GM21367 (cell line): ENCODE measurements around the gene ME3.

Experiments
- ATAC-seq: cut with Tn5 transposase; IDR thresholded peaks from one replicate; pipeline ENCODE4 v1.9.1; 2021; ENCODE audit not compliant: unreplicated experiment

The ME3 gene

DNA sequence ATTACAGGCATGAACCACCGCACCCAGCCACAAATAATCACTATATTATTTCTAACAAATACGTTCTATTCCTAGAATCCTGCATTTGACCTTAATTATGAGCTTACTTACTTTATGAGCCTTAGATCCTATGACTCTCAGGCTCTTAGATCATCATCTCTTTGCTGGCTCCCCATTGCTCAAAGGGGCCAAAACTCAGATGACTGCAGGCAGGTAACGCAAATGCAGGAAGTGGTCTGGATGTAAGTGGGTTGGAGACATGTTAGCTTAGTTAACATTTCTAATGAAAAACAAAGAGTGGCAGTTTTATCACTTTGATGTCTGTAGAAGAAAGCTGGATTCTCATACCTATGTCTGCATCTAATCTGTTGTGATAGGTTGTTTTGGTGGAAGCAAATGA lies 274.3 kb downstream of the ME3 start:
- ATAC-seq: no peak

GRCh38 chr11:86397351-86397750 lies 275.1 kb downstream of the ME3 start:
- ATAC-seq: no peak

- no peak for ATAC-seq
Measured at GRCh38 chr11:86396396-86396795, 276.0 kb downstream of the ME3 start.

GRCh38 chr11:86395061-86395551 lies 277.3 kb downstream of the ME3 start:
- ATAC-seq: no peak
